Adrenal gland (tissue), 5 donors: ENCODE measurements around the gene ELL2.

ENCODE experiments used
- CTCF ChIP-seq, 6 experiments: fragments of 450-650 bp in 4 of 6; fragments of 200-600 bp in 2 of 6; sonication (generic) in 1 of 6; IDR thresholded peaks; 1 replicate in 5 of 6; 2 replicates in 1 of 6; pipeline versions ENCODE4 v1.5.1 to v1.8.0; 2016 to 2021; ENCODE audit warnings: antibody characterized with exemption in 6 of 6, mild to moderate bottlenecking in 2 of 6, moderate library complexity in 1 of 6
- POLR2A ChIP-seq, 2 donors: fragments of 450-650 bp; IDR thresholded peaks; one replicate each; pipeline ENCODE4 v1.6.1; 2017; ENCODE audit warnings: antibody characterized with exemption in 2 of 2, mild to moderate bottlenecking in 2 of 2, moderate library complexity in 1 of 2
- donor health status: DM: no; HTN: no; CAD: no.

GRCh38 chr5:95861864-95862561, 99.6 kb downstream of the ELL2 start:
- TF ChIP-seq CTCF (IDR thresholded peaks at IDR 0.05) (no peak), POLR2A (IDR thresholded peaks at IDR 0.05) (no peak)
